Kidney capillary endothelial cell (primary cell): Measurements from ENCODE around the gene ADGRG1.

Source experiments
- DNase-seq: peaks from one replicate; pipeline ENCODE4 v3.0.0-alpha.2; 2018; ENCODE audit warnings: low spot score

The ADGRG1 gene

GRCh38 chr16:57606147-57606846 lies 22.1 kb upstream of the ADGRG1 start:
- no peak for DNase-seq

GRCh38 chr16:57606847-57607501 lies 21.5 kb upstream of the ADGRG1 start:
- no peak for DNase-seq

- DNase-seq: no peak
Measured at GRCh38 chr16:57607676-57608461, 20.6 kb upstream of the ADGRG1 start.

GRCh38 chr16:57608462-57609113 lies 19.8 kb upstream of the ADGRG1 start:
- no peak for DNase-seq

GRCh38 chr16:57609541-57610401 lies 18.7 kb upstream of the ADGRG1 start:
- DNase-seq: no peak

GRCh38 chr16:57610611-57611010 lies 17.8 kb upstream of the ADGRG1 start:
- no peak for DNase-seq

- no peak for DNase-seq
Measured at GRCh38 chr16:57611181-57611580, 17.2 kb upstream of the ADGRG1 start.

GRCh38 chr16:57611706-57612105 lies 16.7 kb upstream of the ADGRG1 start:
- no peak for DNase-seq

GRCh38 chr16:57612494-57612893 lies 15.9 kb upstream of the ADGRG1 start:
- no peak for DNase-seq

GRCh38 chr16:57613514-57613913 lies 14.9 kb upstream of the ADGRG1 start:
- DNase-seq: no peak

GRCh38 chr16:57614536-57614935 lies 13.9 kb upstream of the ADGRG1 start:
- no peak for DNase-seq

- no peak for DNase-seq
Measured at GRCh38 chr16:57614944-57615343, 13.5 kb upstream of the ADGRG1 start.

- no peak for DNase-seq
Measured at GRCh38 chr16:57615813-57616212, 12.6 kb upstream of the ADGRG1 start.

GRCh38 chr16:57616241-57616640 lies 12.2 kb upstream of the ADGRG1 start:
- no peak for DNase-seq

GRCh38 chr16:57616876-57617275 lies 11.6 kb upstream of the ADGRG1 start:
- no peak for DNase-seq

GRCh38 chr16:57617604-57618111 lies 10.8 kb upstream of the ADGRG1 start:
- DNase-seq: no peak

- DNase-seq: no peak
Measured at GRCh38 chr16:57618296-57619132, 9.9 kb upstream of the ADGRG1 start.

- DNase-seq: no peak
Measured at GRCh38 chr16:57619133-57619605, 9.3 kb upstream of the ADGRG1 start.

- no peak for DNase-seq
Measured at GRCh38 chr16:57619606-57620334, 8.7 kb upstream of the ADGRG1 start.
